Pancreas (tissue), 10 donors: ENCODE results near the gene ABCA1. TPM values are rescaled to one million over a fixed set of nuclear protein-coding genes. Genes with fewer than 3 reads are reported as not detected.

Source experiments
- ATAC-seq, 4 donors: fragments of 200-7000 bp; cut with Tn5 transposase; one replicate each; pipeline versions ENCODE4 v1.8.0 to v1.9.1; 2020; ENCODE audit warnings: mild to moderate bottlenecking in 4 of 4, moderate library complexity in 4 of 4
- DNase-seq, 6 donors: peaks; one replicate each; pipeline ENCODE4 v3.0.0-alpha.2; 2020
- FAIRE-seq: peaks from 2 replicates; lab custom pipeline; 2012; peaks lifted over from hg19 to GRCh38; lab: Jason Lieb, UNC
- H3K27ac ChIP-seq, 4 donors: fragments of 200-600 bp; sonication (generic); 1 replicate in 3 of 4; 2 replicates in 1 of 4; pipeline versions ENCODE4 v1.5.0 to v1.8.0; 2020
- H3K27me3 ChIP-seq, 4 donors: fragments of 200-600 bp; one replicate each; pipeline ENCODE4 v1.8.0; 2021
- H3K36me3 ChIP-seq, 3 donors: fragments of 200-600 bp; sonication (generic) in 1 of 3; one replicate each; pipeline versions ENCODE4 v1.5.0 to v1.8.0; 2020 to 2021
- H3K4me1 ChIP-seq, 3 donors: fragments of 200-600 bp; one replicate each; pipeline ENCODE4 v1.8.0; 2021
- H3K4me3 ChIP-seq, 4 donors: fragments of 200-600 bp; sonication (generic) in 2 of 4; one replicate each; pipeline versions ENCODE4 v1.5.0 to v1.8.0; 2020 to 2021
- H3K9me3 ChIP-seq, 4 donors: fragments of 200-600 bp; one replicate each; pipeline ENCODE4 v1.8.0; 2021
- CTCF ChIP-seq, 4 donors: fragments of 200-600 bp; sonication (generic) in 3 of 4; IDR thresholded peaks; one replicate each; pipeline versions ENCODE4 v1.5.0 to v1.8.0; 2021; ENCODE audit warnings: antibody characterized with exemption in 4 of 4
- WGBS, 2 donors: extraction: QIAGEN DNeasy Blood & Tissue Kit; methylation state at CpG; one replicate each; pipeline ENCODE4 v1.1.7; 2013; 5-methylcytosine and 5-hydroxymethylcytosine counted together
- intact Hi-C, 3 donors: fragments of 100-400 bp; cut with DNase I; formaldehyde crosslinking; loops; one replicate each; pipeline versions ENCODE4 v1.11.1 to v1.14.2; 2022
- polyA plus RNA-seq, 2 donors: library from polyadenylated mRNA; stranded (reverse); fragments of 200-250 nt; gene quantifications; one replicate each; pipeline ENCODE4 v1.2.3, GENCODE V29; 2013
- total RNA-seq, 6 donors: library from RNA; stranded (reverse); fragmentation: NEBNext Ultra II Directional in 4 of 6; extraction: Animal tissue kit (Norgen Biotek cat#: 25700) in 4 of 6; gene quantifications; one replicate each; pipeline versions ENCODE4 v1.2.1 to v1.2.4, GENCODE V29; 2021 to 2023
- donor health status: healthy with polysubstance abuse.
- donor health status: DM: no; HTN: no; CAD: no; lungs with moderate emphysema.
- donor health status: DM: no; HTN: no; CAD: no.
- donor health status: control.
- donor health status: control.
- donor health status: Bipolar disorder and iron deficiency.
- donor health status: DM: yes; HTN: yes; CAD: no.
- donor health status: DM: no; HTN: no; CAD: no.
- donor health status: DM: no; HTN: no; CAD: no.
- donor health status: DM: yes; HTN: yes; CAD: no.

ABCA1 gene
- total and polyA plus RNA-seq, 8 donors = 3.2 to 20.4 (median 8.6) TPM

- 81 to 82% methylated on average over 3 of the region's 3 CpGs for WGBS, 2 donors
- H3K9me3 ChIP-seq = no peaks in the 10 kb centered on the region
- intact Hi-C loops = no loop called here
Observed at GRCh38 chr9:104844710-104845109, 83.2 kb downstream of the ABCA1 start.

GRCh38 chr9:104843644-104844240 lies 84.2 kb downstream of the ABCA1 start:
- peak in 1 of 4 donors; percentile 47 for ATAC-seq
- 37 to 49% methylated on average over 4 of the region's 4 CpGs for WGBS, 2 donors
- H3K36me3 ChIP-seq = no peaks in the 10 kb centered on the region

More at GRCh38 chr9:104844710-104845109, 83.2 kb downstream of the ABCA1 start:
- no peak for FAIRE-seq
- no peak overlapping the region for H3K4me3 ChIP-seq
- no peaks in the 10 kb centered on the region for H3K4me1 ChIP-seq
- H3K27me3 ChIP-seq = no peaks in the 10 kb centered on the region
- no peaks in the 10 kb centered on the region for H3K36me3 ChIP-seq
- no peak overlapping the region for H3K27ac ChIP-seq
- ATAC-seq = no peak
- no peak for DNase-seq
- no peak for TF ChIP-seq CTCF (IDR thresholded peaks at IDR 0.05)

GRCh38 chr9:104842698-104843097 lies 85.3 kb downstream of the ABCA1 start:
- DNase-seq (no peak), FAIRE-seq (no peak), ATAC-seq (no peak)
- WGBS, 2 donors = 92 to 94% methylated on average over 2 of the region's 2 CpGs
- intact Hi-C loops = no loop called here
- Histone ChIP-seq H3K4me1 (no peaks in the 10 kb centered on the region), H3K4me3 (no peak overlapping the region), H3K27ac (no peak overlapping the region), H3K36me3 (no peaks in the 10 kb centered on the region), H3K9me3 (no peaks in the 10 kb centered on the region), H3K27me3 (no peaks in the 10 kb centered on the region)
- no peak for TF ChIP-seq CTCF (IDR thresholded peaks at IDR 0.05)

More at GRCh38 chr9:104843644-104844240, 84.2 kb downstream of the ABCA1 start:
- FAIRE-seq (no peak), DNase-seq (no peak)
- no peak overlapping the region for H3K27ac ChIP-seq
- no peaks in the 10 kb centered on the region for H3K27me3 ChIP-seq
- TF ChIP-seq CTCF (IDR thresholded peaks at IDR 0.05) = no peak
- H3K4me1 ChIP-seq = no peaks in the 10 kb centered on the region
- no peaks in the 10 kb centered on the region for H3K9me3 ChIP-seq
- H3K4me3 ChIP-seq = no peak overlapping the region
- intact Hi-C loops = no loop called here

GRCh38 chr9:104841601-104842141 lies 86.3 kb downstream of the ABCA1 start:
- Histone ChIP-seq H3K27me3 (no peaks in the 10 kb centered on the region), H3K9me3 (no peaks in the 10 kb centered on the region), H3K4me3 (no peak overlapping the region), H3K4me1 (peaks cover 0 to 4% (median 0%) of the 10 kb centered on the region in 3 donors), H3K27ac (no peak overlapping the region), H3K36me3 (no peaks in the 10 kb centered on the region)
- ATAC-seq (peak in 3 of 4 donors; percentile 13 to 53 (median 26)), DNase-seq (no peak), FAIRE-seq (no peak)
- WGBS, 2 donors = 78 to 86% methylated on average over 7 of the region's 7 CpGs
- intact Hi-C loops = no loop called here
- TF ChIP-seq CTCF (IDR thresholded peaks at IDR 0.05) = no peak

- FAIRE-seq (no peak), ATAC-seq (no peak), DNase-seq (no peak)
- Histone ChIP-seq H3K4me1 (peaks cover 0 to 11% (median 5%) of the 10 kb centered on the region in 3 donors), H3K4me3 (no peak overlapping the region), H3K9me3 (no peaks in the 10 kb centered on the region), H3K27ac (no peak overlapping the region), H3K27me3 (no peaks in the 10 kb centered on the region), H3K36me3 (no peaks in the 10 kb centered on the region)
- no peak for TF ChIP-seq CTCF (IDR thresholded peaks at IDR 0.05)
- 87% methylated on average over 5 of the region's 5 CpGs for WGBS, 2 donors
- intact Hi-C loops = no loop called here
Observed at GRCh38 chr9:104838958-104839357, 89.0 kb downstream of the ABCA1 start.
